Measurements from ENCODE around the gene NLGN3.

The NLGN3 gene

GRCh38 chrX:71118985-71119535 lies 25.6 kb upstream of the NLGN3 start:
- FAIRE-seq = no peak

- FAIRE-seq = no peak
These were observed 16.3 kb upstream of the NLGN3 start for GRCh38 chrX:71128166-71128833.

GRCh38 chrX:71128915-71129765 lies 15.5 kb upstream of the NLGN3 start:
- FAIRE-seq = no peak

GRCh38 chrX:71131510-71131909 lies 13.1 kb upstream of the NLGN3 start:
- no peak for FAIRE-seq

GRCh38 chrX:71140440-71140839 lies 4.2 kb upstream of the NLGN3 start:
- no peak for FAIRE-seq

- FAIRE-seq = no peak
These were observed 1.1 kb upstream of the NLGN3 start for GRCh38 chrX:71143508-71143907.

GRCh38 chrX:71147496-71148277 lies 3.0 kb downstream of the NLGN3 start:
- FAIRE-seq = no peak

- FAIRE-seq = no peak
These were observed 3.6 kb downstream of the NLGN3 start for GRCh38 chrX:71148278-71148663.

GRCh38 chrX:71151366-71151765 lies 6.7 kb downstream of the NLGN3 start:
- FAIRE-seq = no peak

- no peak for FAIRE-seq
These were observed 9.6 kb downstream of the NLGN3 start for GRCh38 chrX:71154196-71154595.

GRCh38 chrX:71154641-71155040 lies 10.0 kb downstream of the NLGN3 start:
- no peak for FAIRE-seq

- no peak for FAIRE-seq
These were observed 14.0 kb downstream of the NLGN3 start for GRCh38 chrX:71158603-71159002.

GRCh38 chrX:71159335-71159734 lies 14.7 kb downstream of the NLGN3 start:
- no peak for FAIRE-seq

- FAIRE-seq = no peak
These were observed 15.8 kb downstream of the NLGN3 start for GRCh38 chrX:71160475-71160874.

- no peak for FAIRE-seq
These were observed 18.3 kb downstream of the NLGN3 start for GRCh38 chrX:71162981-71163380.

GRCh38 chrX:71164071-71164470 lies 19.4 kb downstream of the NLGN3 start:
- FAIRE-seq = no peak

- FAIRE-seq = no peak
These were observed 21.8 kb downstream of the NLGN3 start for GRCh38 chrX:71166461-71166860.

GRCh38 chrX:71167031-71167781 lies 22.6 kb downstream of the NLGN3 start:
- no peak for FAIRE-seq

GRCh38 chrX:71168134-71168533 lies 23.5 kb downstream of the NLGN3 start:
- FAIRE-seq = no peak

- FAIRE-seq = no peak
These were observed 24.9 kb downstream of the NLGN3 start for GRCh38 chrX:71169586-71169985.

- FAIRE-seq = no peak
These were observed 26.0 kb downstream of the NLGN3 start for GRCh38 chrX:71170660-71171059.

- no peak for FAIRE-seq
These were observed 26.6 kb downstream of the NLGN3 start for GRCh38 chrX:71171110-71171801.
